ENCODE measurements around the gene MSH3.
"Not testable (repeated sequence)": the region's sequence is repeated elsewhere in the genome, so short reads cannot be mapped to it uniquely, and the experiment has no call there.

Gene MSH3

DNA sequence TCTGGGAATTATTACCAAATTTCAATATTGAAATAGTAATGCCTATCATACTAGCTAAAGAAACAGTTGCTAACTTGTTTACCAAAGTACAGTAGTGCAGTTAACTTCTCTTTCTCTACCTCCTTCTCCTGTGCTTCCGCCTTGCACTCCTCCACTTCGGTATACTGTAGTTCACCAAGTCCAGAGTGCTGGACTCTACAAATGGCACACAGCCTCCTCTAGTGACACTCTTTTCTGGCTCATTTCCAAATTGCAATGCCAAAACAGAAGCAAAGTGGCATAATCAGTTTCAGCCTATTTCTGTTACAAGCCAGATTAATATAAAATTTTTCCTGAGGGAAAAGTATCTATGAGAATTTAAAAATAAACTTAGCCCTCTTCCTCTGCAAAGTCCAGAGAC is 219.7 kb downstream of the MSH3 start:
- ChIA-PET CTCF (interaction anchor here (1.5 kb wide), 1 partner anchor 162 kb away, joined by 4 read pairs; no protein-coding TSS in a partner anchor), POLR2A (no interaction called here)
- H3K4me3 ChIP-seq (ENCODE audit: low read depth, low read length) = no peak overlapping the region
- no peak for TF ChIP-seq ZNF138 (tag by site-specific recombination; IDR thresholded peaks at IDR 0.05; ENCODE audit: borderline replicate concordance)
- no peak for TF ChIP-seq ZNF24 (tag by site-specific recombination; IDR thresholded peaks at IDR 0.05)
- TF ChIP-seq OSR2 (tag by site-specific recombination; IDR thresholded peaks at IDR 0.05) = no peak
- H3K9me3 ChIP-seq (ENCODE audit: control insufficient read depth, insufficient read depth, low read depth, low read length) = no peaks in the 10 kb centered on the region
- H3K36me3 ChIP-seq (ENCODE audit: control insufficient read depth in 2 of 2, insufficient read depth in 1 of 2, low read length in 2 of 2) = peaks cover 0 to 26% of the 10 kb centered on the region in 2 experiments; a peak in 2 of 3 replicates
- no peak overlapping the region for H3K27ac ChIP-seq (ENCODE audit: extremely low read depth, low read depth, low read length)
- H3K4me1 ChIP-seq (ENCODE audit: control insufficient read depth, insufficient read depth, low read length) = no peaks in the 10 kb centered on the region

DNA sequence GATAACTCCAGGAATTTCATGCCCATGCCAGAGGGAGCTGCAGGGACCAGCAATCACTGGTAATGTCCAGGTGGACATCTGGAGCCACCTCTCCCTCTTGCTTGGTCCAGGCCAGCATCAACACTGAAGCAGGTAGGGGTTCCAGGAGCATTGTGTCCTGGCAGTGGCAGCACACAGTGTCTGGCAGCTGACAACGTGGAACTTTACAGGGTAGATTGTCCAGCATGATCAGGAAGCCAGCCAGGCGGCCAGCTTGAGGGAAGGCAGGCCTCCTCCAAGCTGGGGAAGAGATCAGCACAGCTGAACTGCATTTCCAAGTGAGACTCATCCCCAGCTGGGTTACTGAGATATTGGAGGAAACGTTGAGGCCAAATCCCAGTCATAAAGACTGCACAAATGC is 223.1 kb downstream of the MSH3 start:
- TF ChIP-seq, protein P1, sequence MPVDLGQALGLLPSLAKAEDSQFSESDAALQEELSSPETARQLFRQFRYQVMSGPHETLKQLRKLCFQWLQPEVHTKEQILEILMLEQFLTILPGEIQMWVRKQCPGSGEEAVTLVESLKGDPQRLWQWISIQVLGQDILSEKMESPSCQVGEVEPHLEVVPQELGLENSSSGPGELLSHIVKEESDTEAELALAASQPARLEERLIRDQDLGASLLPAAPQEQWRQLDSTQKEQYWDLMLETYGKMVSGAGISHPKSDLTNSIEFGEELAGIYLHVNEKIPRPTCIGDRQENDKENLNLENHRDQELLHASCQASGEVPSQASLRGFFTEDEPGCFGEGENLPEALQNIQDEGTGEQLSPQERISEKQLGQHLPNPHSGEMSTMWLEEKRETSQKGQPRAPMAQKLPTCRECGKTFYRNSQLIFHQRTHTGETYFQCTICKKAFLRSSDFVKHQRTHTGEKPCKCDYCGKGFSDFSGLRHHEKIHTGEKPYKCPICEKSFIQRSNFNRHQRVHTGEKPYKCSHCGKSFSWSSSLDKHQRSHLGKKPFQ (tag by site-specific recombination; IDR thresholded peaks at IDR 0.05) = no peak
- TF ChIP-seq ZSCAN16 (tag by site-specific recombination; IDR thresholded peaks at IDR 0.05) (no peak), HOXD13 (CRISPR knock-in tag; IDR thresholded peaks at IDR 0.05; ENCODE audit: borderline replicate concordance) (no peak), ZNF561 (tag by site-specific recombination; IDR thresholded peaks at IDR 0.05; ENCODE audit: borderline replicate concordance) (no peak), ZNF529 (tag by site-specific recombination; IDR thresholded peaks at IDR 0.05; ENCODE audit: insufficient replicate concordance) (no peak), HOXA7 (CRISPR knock-in tag; IDR thresholded peaks at IDR 0.05; ENCODE audit: borderline replicate concordance) (no peak), ZNF202 (tag by site-specific recombination; IDR thresholded peaks at IDR 0.05; ENCODE audit: borderline replicate concordance) (no peak), ZNF585B (tag by site-specific recombination; IDR thresholded peaks at IDR 0.05) (no peak)
- Histone ChIP-seq H3K36me3 (ENCODE audit: control insufficient read depth in 2 of 2, insufficient read depth in 1 of 2, low read length in 2 of 2) (peaks cover 0 to 26% of the 10 kb centered on the region in 2 experiments; a peak in 2 of 3 replicates), H3K27ac (ENCODE audit: extremely low read depth, low read depth, low read length) (no peak overlapping the region), H3K4me3 (ENCODE audit: low read depth, low read length) (no peak overlapping the region), H3K9me3 (ENCODE audit: control insufficient read depth, insufficient read depth, low read depth, low read length) (no peaks in the 10 kb centered on the region), H3K4me1 (ENCODE audit: control insufficient read depth, insufficient read depth, low read length) (no peaks in the 10 kb centered on the region)
- CTCF ChIA-PET = no interaction called here
- POLR2A ChIA-PET = no interaction called here

DNA sequence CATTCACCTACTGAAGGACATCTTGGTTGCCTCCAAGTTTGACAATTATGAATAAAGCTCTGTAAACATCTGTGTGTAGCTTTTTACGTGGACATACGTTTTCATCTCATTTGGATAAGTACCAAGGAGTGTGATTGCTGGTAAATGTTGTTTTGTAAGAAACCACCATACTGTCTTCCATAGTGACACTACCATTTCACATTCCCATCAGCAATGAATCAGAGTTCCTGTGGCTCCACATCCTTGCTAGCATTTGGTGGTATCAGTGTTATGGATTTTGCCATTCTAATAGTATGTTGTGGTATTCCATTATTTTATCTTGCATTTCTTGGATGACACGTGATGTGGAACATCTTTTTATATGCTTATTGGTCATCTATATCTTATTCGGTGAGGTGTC is 227.3 kb downstream of the MSH3 start:
- Histone ChIP-seq H3K36me3 (ENCODE audit: control insufficient read depth in 2 of 2, insufficient read depth in 1 of 2, low read length in 2 of 2) (peaks cover 0 to 10% of the 10 kb centered on the region in 2 experiments; a peak in 1 of 3 replicates), H3K27ac (ENCODE audit: extremely low read depth, low read depth, low read length) (no peak overlapping the region), H3K9me3 (ENCODE audit: control insufficient read depth, insufficient read depth, low read depth, low read length) (no peaks in the 10 kb centered on the region), H3K4me3 (ENCODE audit: low read depth, low read length) (no peak overlapping the region), H3K4me1 (ENCODE audit: control insufficient read depth, insufficient read depth, low read length) (no peaks in the 10 kb centered on the region)
- CTCF ChIA-PET = no interaction called here
- POLR2A ChIA-PET = no interaction called here
- TF ChIP-seq, protein P2, sequence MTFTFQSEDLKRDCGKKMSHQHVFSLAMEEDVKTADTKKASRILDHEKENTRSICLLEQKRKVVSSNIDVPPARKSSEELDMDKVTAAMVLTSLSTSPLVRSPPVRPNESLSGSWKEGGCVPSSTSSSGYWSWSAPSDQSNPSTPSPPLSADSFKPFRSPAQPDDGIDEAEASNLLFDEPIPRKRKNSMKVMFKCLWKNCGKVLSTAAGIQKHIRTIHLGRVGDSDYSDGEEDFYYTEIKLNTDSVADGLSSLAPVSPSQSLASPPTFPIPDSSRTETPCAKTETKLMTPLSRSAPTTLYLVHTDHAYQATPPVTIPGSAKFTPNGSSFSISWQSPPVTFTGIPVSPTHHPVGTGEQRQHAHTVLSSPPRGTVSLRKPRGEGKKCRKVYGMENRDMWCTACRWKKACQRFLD (tag by site-specific recombination; IDR thresholded peaks at IDR 0.05) = no peak
- TF ChIP-seq, protein P3, sequence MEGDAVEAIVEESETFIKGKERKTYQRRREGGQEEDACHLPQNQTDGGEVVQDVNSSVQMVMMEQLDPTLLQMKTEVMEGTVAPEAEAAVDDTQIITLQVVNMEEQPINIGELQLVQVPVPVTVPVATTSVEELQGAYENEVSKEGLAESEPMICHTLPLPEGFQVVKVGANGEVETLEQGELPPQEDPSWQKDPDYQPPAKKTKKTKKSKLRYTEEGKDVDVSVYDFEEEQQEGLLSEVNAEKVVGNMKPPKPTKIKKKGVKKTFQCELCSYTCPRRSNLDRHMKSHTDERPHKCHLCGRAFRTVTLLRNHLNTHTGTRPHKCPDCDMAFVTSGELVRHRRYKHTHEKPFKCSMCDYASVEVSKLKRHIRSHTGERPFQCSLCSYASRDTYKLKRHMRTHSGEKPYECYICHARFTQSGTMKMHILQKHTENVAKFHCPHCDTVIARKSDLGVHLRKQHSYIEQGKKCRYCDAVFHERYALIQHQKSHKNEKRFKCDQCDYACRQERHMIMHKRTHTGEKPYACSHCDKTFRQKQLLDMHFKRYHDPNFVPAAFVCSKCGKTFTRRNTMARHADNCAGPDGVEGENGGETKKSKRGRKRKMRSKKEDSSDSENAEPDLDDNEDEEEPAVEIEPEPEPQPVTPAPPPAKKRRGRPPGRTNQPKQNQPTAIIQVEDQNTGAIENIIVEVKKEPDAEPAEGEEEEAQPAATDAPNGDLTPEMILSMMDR (tag by site-specific recombination; IDR thresholded peaks at IDR 0.05) = no peak
- no peak for TF ChIP-seq ZXDB (tag by site-specific recombination; IDR thresholded peaks at IDR 0.05)
- TF ChIP-seq ZNF426 (tag by site-specific recombination; IDR thresholded peaks at IDR 0.05) = no peak

DNA sequence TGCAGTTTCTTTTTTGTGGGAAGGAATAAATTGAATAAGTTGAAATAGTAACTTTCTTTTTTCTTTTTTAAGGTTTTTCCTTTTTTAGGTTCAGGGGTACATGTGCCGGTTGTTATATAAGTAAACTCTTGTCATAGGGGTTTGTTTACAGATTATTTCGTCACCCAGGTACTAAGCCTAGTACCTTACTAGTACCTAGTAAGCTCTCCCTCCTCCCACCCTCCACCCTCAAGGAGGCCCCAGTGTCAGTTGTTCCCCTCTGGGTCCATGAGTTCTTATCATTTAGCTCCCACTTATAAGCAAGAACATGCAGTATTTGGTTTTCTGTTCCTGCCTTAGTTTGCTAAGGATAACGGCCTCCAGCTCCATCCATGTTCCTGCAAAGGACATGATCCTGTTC is 228.9 kb downstream of the MSH3 start:
- POLR2A ChIA-PET; H3K4me3 ChIP-seq (ENCODE audit: low read depth, low read length); H3K4me1 ChIP-seq (ENCODE audit: control insufficient read depth, insufficient read depth, low read length); H3K36me3 ChIP-seq (ENCODE audit: control insufficient read depth in 2 of 2, insufficient read depth in 1 of 2, low read length in 2 of 2); H3K9me3 ChIP-seq (ENCODE audit: control insufficient read depth, insufficient read depth, low read depth, low read length); CTCF ChIA-PET; H3K27ac ChIP-seq (ENCODE audit: extremely low read depth, low read depth, low read length): not testable (repeated sequence)

Measured in HEK293 (cell line).